ENCODE data around the gene ATP2B2.
A peak's percentile ranks its signal among the peaks of the same experiment; 100 is the strongest.

The ATP2B2 gene

GRCh38 chr3:10358309-10358980 is 146.9 kb downstream of the ATP2B2 start:
- DNase-seq (ENCODE audit: low read depth): no peak
- no peak overlapping the region for H3K4me3 ChIP-seq (ENCODE audit: control insufficient read depth, low read depth, low read length)
- TF ChIP-seq CTCF (conservative IDR thresholded peaks at IDR 0.05; ENCODE audit: control insufficient read depth, insufficient read depth, low read depth, low read length): no peak

DNA sequence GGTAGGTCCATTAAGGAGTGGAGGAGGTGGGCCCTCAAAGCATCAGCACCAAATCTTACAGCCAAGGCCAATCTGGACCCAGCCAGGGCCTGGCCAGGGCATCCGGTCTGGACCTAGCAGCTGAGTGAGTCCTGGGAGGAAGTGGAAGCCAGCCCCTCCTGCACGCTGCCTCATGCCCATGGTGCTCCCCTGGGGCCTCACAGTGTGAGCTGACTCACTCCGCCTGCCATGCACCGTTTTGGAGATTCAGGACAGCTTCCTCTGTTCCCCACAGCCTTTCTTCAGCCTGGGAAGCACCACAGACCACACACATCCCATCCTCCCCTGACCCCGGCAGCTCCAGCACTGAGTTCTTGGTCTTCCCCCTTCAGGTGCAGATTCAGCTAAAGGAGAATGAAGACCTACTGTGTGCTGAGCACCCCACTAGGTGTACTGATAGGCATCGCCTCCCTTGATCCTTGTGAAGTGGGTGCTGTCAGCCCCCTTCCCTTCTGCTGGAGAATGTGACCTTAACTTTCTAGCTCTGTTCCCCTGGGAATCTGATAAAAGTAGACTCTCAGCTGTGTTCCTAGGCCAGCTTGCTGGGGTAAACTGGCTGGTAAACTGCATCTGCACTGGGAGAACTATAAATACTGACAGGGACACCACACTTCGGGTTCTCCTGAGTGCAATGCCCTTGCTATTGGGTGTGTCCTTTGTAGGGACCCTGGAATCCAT is 147.6 kb downstream of the ATP2B2 start:
- H3K4me3 ChIP-seq (ENCODE audit: control insufficient read depth, low read depth, low read length): no peak overlapping the region
- peak; percentile 88 for DNase-seq (ENCODE audit: low read depth)
- TF ChIP-seq CTCF (conservative IDR thresholded peaks at IDR 0.05; ENCODE audit: control insufficient read depth, insufficient read depth, low read depth, low read length): no peak

GRCh38 chr3:10357095-10357494 is 148.3 kb downstream of the ATP2B2 start:
- no peak overlapping the region for H3K4me3 ChIP-seq (ENCODE audit: control insufficient read depth, low read depth, low read length)
- DNase-seq (ENCODE audit: low read depth): no peak
- no peak for TF ChIP-seq CTCF (conservative IDR thresholded peaks at IDR 0.05; ENCODE audit: control insufficient read depth, insufficient read depth, low read depth, low read length)

DNA sequence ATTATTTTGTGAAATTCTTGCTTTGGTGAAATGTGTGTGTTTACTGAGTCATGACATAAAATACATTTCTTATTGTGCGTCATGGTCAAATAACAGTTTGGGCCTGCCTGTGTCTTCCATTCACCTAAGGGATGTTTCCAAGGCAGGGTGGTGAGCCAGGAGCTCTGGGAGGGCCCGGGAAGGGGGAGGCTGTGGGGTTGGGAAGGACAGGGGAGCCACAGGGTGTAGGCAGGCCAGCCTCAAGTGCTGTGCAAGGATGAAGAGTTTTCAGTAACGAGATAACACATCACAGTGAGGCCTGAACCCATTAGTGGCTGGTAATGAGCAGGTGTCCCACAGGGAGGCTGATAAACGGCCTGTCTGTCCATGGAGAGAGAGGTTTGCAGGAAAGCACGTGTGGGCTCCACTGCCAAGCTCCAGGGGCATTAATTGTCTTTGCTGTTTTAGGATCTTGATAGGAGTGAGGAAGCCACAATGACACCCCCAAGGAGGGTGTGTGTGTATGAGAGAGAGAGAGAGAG is 148.9 kb downstream of the ATP2B2 start:
- DNase-seq (ENCODE audit: low read depth): peak; percentile 27
- H3K4me3 ChIP-seq (ENCODE audit: control insufficient read depth, low read depth, low read length): no peak overlapping the region
- TF ChIP-seq CTCF (conservative IDR thresholded peaks at IDR 0.05; ENCODE audit: control insufficient read depth, insufficient read depth, low read depth, low read length): no peak

GRCh38 chr3:10354361-10355015 is 150.9 kb downstream of the ATP2B2 start:
- no peak overlapping the region for H3K4me3 ChIP-seq (ENCODE audit: control insufficient read depth, low read depth, low read length)
- DNase-seq (ENCODE audit: low read depth): peak; percentile 18
- TF ChIP-seq CTCF (conservative IDR thresholded peaks at IDR 0.05; ENCODE audit: control insufficient read depth, insufficient read depth, low read depth, low read length): no peak

GRCh38 chr3:10353661-10354360 is 151.6 kb downstream of the ATP2B2 start:
- H3K4me3 ChIP-seq (ENCODE audit: control insufficient read depth, low read depth, low read length): no peak overlapping the region
- DNase-seq (ENCODE audit: low read depth): peak; percentile 18
- no peak for TF ChIP-seq CTCF (conservative IDR thresholded peaks at IDR 0.05; ENCODE audit: control insufficient read depth, insufficient read depth, low read depth, low read length)
